MM.1S (cell line): ENCODE data around the gene ZCCHC7.

Source experiments
- DNase-seq: peaks from one replicate; pipeline ENCODE4 v3.0.0-alpha.2; 2015
- H2AFZ ChIP-seq: fragments of 300-600 bp; sonication (generic); 2 replicates; pipeline ENCODE4 v1.6.0; 2016; ENCODE audit warnings: antibody characterized with exemption, low read length
- H3F3A ChIP-seq: fragments of 300-600 bp; sonication (generic); 2 replicates; pipeline ENCODE4 v1.6.1; 2016; ENCODE audit warnings: mild to moderate bottlenecking, antibody characterized with exemption, low read length, moderate library complexity, mixed read lengths; ENCODE audit not compliant: insufficient read depth
- H3K27ac ChIP-seq: fragments of 300-600 bp; sonication (generic); 2 replicates; pipeline ENCODE4 v1.5.1; 2016; ENCODE audit warnings: mild to moderate bottlenecking, low read length
- H3K27me3 ChIP-seq: fragments of 300-600 bp; sonication (generic); replicated peaks from 2 replicates; pipeline ENCODE4 v1.6.0; 2016; ENCODE audit warnings: low read length; ENCODE audit not compliant: insufficient read depth
- H3K36me3 ChIP-seq: fragments of 300-600 bp; sonication (generic); replicated peaks from 2 replicates; pipeline ENCODE4 v1.6.1; 2016; ENCODE audit warnings: mild to moderate bottlenecking, low read length, mixed read lengths; ENCODE audit not compliant: insufficient read depth
- H3K4me1 ChIP-seq: fragments of 300-600 bp; sonication (generic); 2 replicates; pipeline ENCODE4 v1.6.1; 2016; ENCODE audit warnings: low read length, mixed read lengths
- H3K4me2 ChIP-seq: fragments of 300-600 bp; sonication (generic); 2 replicates; pipeline ENCODE4 v1.6.0; 2016; ENCODE audit warnings: low read depth, low read length
- H3K4me3 ChIP-seq: fragments of 300-600 bp; sonication (generic); 2 replicates; pipeline ENCODE4 v1.5.1; 2016; ENCODE audit warnings: low read length, mixed read lengths
- H3K79me2 ChIP-seq: fragments of 300-600 bp; sonication (generic); 2 replicates; pipeline ENCODE4 v1.6.1; 2016; ENCODE audit warnings: mixed run types, low read length, mixed read lengths
- H3K9ac ChIP-seq: fragments of 300-600 bp; sonication (generic); 2 replicates; pipeline ENCODE4 v1.6.1; 2016; ENCODE audit warnings: low read length, mixed read lengths
- H3K9me2 ChIP-seq: fragments of 300-600 bp; sonication (generic); replicated peaks from 2 replicates; pipeline ENCODE4 v1.6.1; 2016; ENCODE audit warnings: mild to moderate bottlenecking, low read length, mixed read lengths; ENCODE audit not compliant: insufficient read depth
- H3K9me3 ChIP-seq: fragments of 300-600 bp; sonication (generic); replicated peaks from 2 replicates; pipeline ENCODE4 v1.6.1; 2016; ENCODE audit warnings: mild to moderate bottlenecking, low read length, mixed read lengths; ENCODE audit not compliant: insufficient read depth
- H4K20me1 ChIP-seq: fragments of 300-600 bp; sonication (generic); 2 replicates; pipeline ENCODE4 v1.6.1; 2016; ENCODE audit warnings: mild to moderate bottlenecking, low read length, moderate library complexity, mixed read lengths; ENCODE audit not compliant: insufficient read depth
- CTCF ChIP-seq: fragments of 300-600 bp; sonication (generic); IDR thresholded peaks from 2 replicates; pipeline ENCODE4 v1.5.1; 2016; ENCODE audit warnings: antibody characterized with exemption, low read length, mixed read lengths
- EZH2 ChIP-seq: fragments of 300-600 bp; sonication (generic); optimal IDR thresholded peaks from 2 replicates; pipeline ENCODE3; 2017; ENCODE audit warnings: low read depth, mild to moderate bottlenecking, antibody characterized with exemption, low read length, mixed read lengths
- EZH2phosphoT487 ChIP-seq: fragments of 300-600 bp; sonication (generic); IDR thresholded peaks from 2 replicates; pipeline ENCODE4 v1.6.1; 2018; ENCODE audit warnings: antibody characterized with exemption, low read length

Gene ZCCHC7

GRCh38 chr9:37283730-37284325 lies 163.5 kb downstream of the ZCCHC7 start:
- H3K9ac ChIP-seq = no peak overlapping the region
- H3K9me3 ChIP-seq = no peaks in the 10 kb centered on the region
- no peak overlapping the region for H3K27ac ChIP-seq
- H3F3A ChIP-seq = no peaks in the 10 kb centered on the region
- no peak overlapping the region for H3K4me2 ChIP-seq
- no peaks in the 10 kb centered on the region for H3K9me2 ChIP-seq
- no peaks in the 10 kb centered on the region for H3K36me3 ChIP-seq
- no peak overlapping the region for H3K4me3 ChIP-seq
- TF ChIP-seq EZH2phosphoT487 (no peak), CTCF (no peak), EZH2 (no peak)
- H2AFZ ChIP-seq = no peak overlapping the region
- no peak for DNase-seq
- H3K27me3 ChIP-seq = no peaks in the 10 kb centered on the region
- H3K79me2 ChIP-seq = no peaks in the 10 kb centered on the region
- no peaks in the 10 kb centered on the region for H4K20me1 ChIP-seq
- H3K4me1 ChIP-seq = no peaks in the 10 kb centered on the region

- H3K36me3 ChIP-seq = no peaks in the 10 kb centered on the region
- H3K4me2 ChIP-seq = no peak overlapping the region
- no peaks in the 10 kb centered on the region for H4K20me1 ChIP-seq
- H3K4me1 ChIP-seq = no peaks in the 10 kb centered on the region
- TF ChIP-seq EZH2 (no peak), EZH2phosphoT487 (no peak), CTCF (no peak)
- no peak overlapping the region for H3K9ac ChIP-seq
- H3K4me3 ChIP-seq = no peak overlapping the region
- H3K27me3 ChIP-seq = no peaks in the 10 kb centered on the region
- DNase-seq = no peak
- H3K79me2 ChIP-seq = no peaks in the 10 kb centered on the region
- H3F3A ChIP-seq = no peaks in the 10 kb centered on the region
- H3K9me2 ChIP-seq = no peaks in the 10 kb centered on the region
- H3K9me3 ChIP-seq = no peaks in the 10 kb centered on the region
- H2AFZ ChIP-seq = no peak overlapping the region
- H3K27ac ChIP-seq = no peak overlapping the region
These were observed 164.3 kb downstream of the ZCCHC7 start for GRCh38 chr9:37284636-37285035.

GRCh38 chr9:37286530-37287175 lies 166.3 kb downstream of the ZCCHC7 start:
- TF ChIP-seq EZH2 (no peak), CTCF (no peak)
- Histone ChIP-seq H3K4me3 (no peak overlapping the region), H3K79me2 (no peaks in the 10 kb centered on the region), H4K20me1 (no peaks in the 10 kb centered on the region), H3K27ac (no peak overlapping the region), H3K4me2 (no peak overlapping the region), H2AFZ (no peak overlapping the region), H3K27me3 (no peaks in the 10 kb centered on the region), H3K9me2 (no peaks in the 10 kb centered on the region), H3F3A (no peaks in the 10 kb centered on the region), H3K9me3 (no peaks in the 10 kb centered on the region), H3K4me1 (no peaks in the 10 kb centered on the region), H3K36me3 (no peaks in the 10 kb centered on the region), H3K9ac (no peak overlapping the region)
- no peak for DNase-seq
